HG03039 (cell line): ENCODE measurements around the gene BARHL1.

Source experiments
- ATAC-seq: cut with Tn5 transposase; IDR thresholded peaks from one replicate; pipeline ENCODE4 v1.9.1; 2021; ENCODE audit warnings: mild to moderate bottlenecking, moderate library complexity; ENCODE audit not compliant: unreplicated experiment

Gene BARHL1

GRCh38 chr9:132586830-132587591 lies 4.6 kb downstream of the BARHL1 start:
- no peak for ATAC-seq

- no peak for ATAC-seq
Measured at GRCh38 chr9:132587592-132587955, 5.2 kb downstream of the BARHL1 start.

GRCh38 chr9:132588098-132588497 lies 5.7 kb downstream of the BARHL1 start:
- ATAC-seq: no peak

- ATAC-seq: no peak
Measured at GRCh38 chr9:132588501-132589147, 6.2 kb downstream of the BARHL1 start.

GRCh38 chr9:132589148-132590036 lies 7.0 kb downstream of the BARHL1 start:
- no peak for ATAC-seq

- no peak for ATAC-seq
Measured at GRCh38 chr9:132590037-132590317, 7.6 kb downstream of the BARHL1 start.

- ATAC-seq: no peak
Measured at GRCh38 chr9:132590318-132591182, 8.1 kb downstream of the BARHL1 start.

- ATAC-seq: no peak
Measured at GRCh38 chr9:132591244-132591643, 8.8 kb downstream of the BARHL1 start.

GRCh38 chr9:132591751-132592314 lies 9.4 kb downstream of the BARHL1 start:
- no peak for ATAC-seq

- ATAC-seq: no peak
Measured at GRCh38 chr9:132592451-132592850, 10.0 kb downstream of the BARHL1 start.

GRCh38 chr9:132594412-132594811 lies 12.0 kb downstream of the BARHL1 start:
- ATAC-seq: no peak

GRCh38 chr9:132595319-132595718 lies 12.9 kb downstream of the BARHL1 start:
- no peak for ATAC-seq

- no peak for ATAC-seq
Measured at GRCh38 chr9:132596200-132596599, 13.8 kb downstream of the BARHL1 start.

- ATAC-seq: no peak
Measured at GRCh38 chr9:132597073-132597775, 14.8 kb downstream of the BARHL1 start.

- ATAC-seq: no peak
Measured at GRCh38 chr9:132600326-132600984, 18.0 kb downstream of the BARHL1 start.

- no peak for ATAC-seq
Measured at GRCh38 chr9:132602207-132602606, 19.8 kb downstream of the BARHL1 start.

- ATAC-seq: no peak
Measured at GRCh38 chr9:132605387-132605786, 23.0 kb downstream of the BARHL1 start.

- ATAC-seq: no peak
Measured at GRCh38 chr9:132606066-132606465, 23.7 kb downstream of the BARHL1 start.

- ATAC-seq: no peak
Measured at GRCh38 chr9:132609184-132609583, 26.8 kb downstream of the BARHL1 start.
